SHP77 (cell line): ENCODE measurements around the gene ATP8B4.
"Not testable (repeated sequence)": the region's sequence is repeated elsewhere in the genome, so short reads cannot be mapped to it uniquely, and the experiment has no call there.

Source experiments
- DNase-seq, 2 experiments: peaks; one replicate each; lab custom pipeline; 2025; lab: John Stamatoyannopoulos, UW

The ATP8B4 gene

DNA sequence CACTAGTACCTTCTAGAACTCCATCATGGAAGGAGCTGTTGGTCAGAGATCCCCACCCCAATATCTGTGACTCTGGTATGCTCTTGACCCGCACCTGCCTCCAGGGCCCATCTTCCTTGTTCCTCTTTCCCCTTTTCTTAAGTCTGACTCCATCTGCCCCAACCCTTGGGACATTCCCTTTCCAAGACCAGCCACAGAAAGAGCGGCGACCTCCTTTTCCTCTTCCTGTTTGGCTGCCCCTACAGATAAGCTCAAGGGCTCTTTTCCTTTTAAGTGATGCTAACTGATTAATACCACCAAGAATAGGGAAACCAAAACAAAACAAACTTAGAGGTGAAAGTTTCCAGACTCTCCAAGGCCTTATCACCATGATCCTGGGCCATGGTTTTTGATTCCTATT lies 21.9 kb upstream of the ATP8B4 start:
- no peak for DNase-seq

DNA sequence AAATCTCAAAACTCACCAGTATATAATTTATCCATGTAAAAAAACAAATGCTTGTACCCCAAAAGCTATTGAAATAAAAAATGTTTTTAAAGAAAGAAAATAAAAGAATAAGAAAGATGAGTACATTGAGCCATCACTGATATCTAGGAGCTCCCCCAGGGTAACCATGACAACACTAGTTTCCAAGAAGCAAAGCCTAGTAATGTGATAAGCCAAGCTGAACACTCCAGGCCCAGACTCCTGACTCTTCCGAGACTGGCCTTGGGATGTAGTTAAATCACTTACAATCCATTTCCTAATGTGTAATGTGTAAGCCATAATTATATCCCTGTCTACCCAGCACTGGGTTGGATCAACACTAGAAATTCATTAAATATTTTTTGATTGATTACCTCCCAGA lies 21.1 kb upstream of the ATP8B4 start:
- DNase-seq = no peak

DNA sequence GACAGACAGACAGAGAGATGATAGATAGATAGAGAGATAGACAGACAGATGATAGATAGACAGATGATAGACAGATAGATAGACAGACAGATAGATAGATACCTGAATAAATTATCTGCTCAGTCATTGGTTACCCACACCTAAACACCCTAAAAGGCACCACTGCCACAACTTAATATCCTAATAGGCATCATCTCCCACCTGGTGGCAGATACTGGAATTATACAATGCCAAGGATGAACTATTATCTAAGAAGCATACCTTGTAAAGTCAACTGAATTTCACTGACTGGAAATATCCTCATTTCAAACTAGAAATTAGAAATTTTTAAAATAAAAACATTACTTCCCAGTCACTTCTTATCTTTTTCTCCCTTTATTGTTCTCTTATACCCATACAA lies 19.4 kb upstream of the ATP8B4 start:
- DNase-seq = no peak

DNA sequence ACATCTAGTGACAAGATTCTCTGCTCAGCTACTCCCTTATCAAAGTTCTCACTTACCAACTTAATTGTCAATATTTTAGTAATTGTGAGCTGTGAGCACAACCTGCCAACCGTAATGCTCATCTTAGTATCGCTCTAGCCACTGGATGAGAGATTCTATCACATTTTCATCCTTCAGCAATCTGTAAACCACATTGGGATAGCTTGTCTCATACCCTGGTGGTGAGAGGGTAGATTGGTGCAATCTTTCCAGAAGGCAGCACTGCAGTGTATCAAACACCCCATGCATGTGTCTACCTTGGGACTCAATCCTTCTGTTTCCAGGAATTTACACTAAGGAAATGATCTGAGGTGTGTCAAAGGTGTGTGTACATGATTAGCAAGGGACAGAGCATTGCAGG lies 18.9 kb upstream of the ATP8B4 start:
- no peak for DNase-seq

DNA sequence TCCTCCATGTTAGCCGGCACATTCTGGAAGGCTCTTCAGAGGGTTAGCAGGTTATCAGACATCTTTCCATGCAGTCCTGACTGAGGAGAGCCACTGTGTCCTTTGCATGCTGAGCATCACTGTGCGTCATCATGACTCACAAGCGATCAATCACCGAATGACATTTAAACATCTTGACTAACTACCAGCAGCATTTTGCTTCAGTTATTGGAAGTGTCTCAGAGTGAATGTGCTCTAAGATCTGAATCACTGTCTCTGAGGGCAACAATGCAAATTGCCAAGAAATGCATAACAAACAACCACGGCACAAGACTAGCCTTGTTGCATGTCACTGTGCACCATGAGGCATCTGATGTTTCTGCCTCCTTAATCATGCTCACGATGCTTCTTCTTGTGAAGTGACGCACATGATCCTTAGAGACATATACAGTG lies 18.3 kb upstream of the ATP8B4 start:
- peak in 1 of 2 experiments; percentile 38 for DNase-seq

DNA sequence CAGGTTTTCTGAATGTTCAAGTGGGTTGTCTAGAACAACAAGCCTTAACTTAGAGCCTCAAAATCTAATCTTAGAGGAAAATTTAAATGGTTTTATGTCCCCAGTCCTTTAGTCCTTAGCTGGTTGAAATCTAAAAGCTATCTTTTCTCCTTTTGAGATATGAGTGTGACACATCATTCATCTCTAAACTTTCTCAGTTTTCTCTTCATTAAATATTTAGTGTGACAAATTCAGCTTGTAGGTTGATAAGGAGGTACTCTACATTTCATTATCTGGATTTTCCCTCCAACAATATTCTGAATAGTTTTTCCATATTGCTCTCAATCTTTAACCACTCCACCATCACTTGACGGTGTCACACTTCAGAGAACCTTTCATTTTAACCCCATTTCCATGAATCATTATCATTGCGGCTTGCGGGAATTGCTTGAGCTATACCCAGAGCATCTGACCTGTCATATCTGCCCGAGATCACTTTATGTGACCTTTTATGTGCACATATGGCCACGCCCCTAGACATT lies 16.1 kb upstream of the ATP8B4 start:
- DNase-seq = no peak

DNA sequence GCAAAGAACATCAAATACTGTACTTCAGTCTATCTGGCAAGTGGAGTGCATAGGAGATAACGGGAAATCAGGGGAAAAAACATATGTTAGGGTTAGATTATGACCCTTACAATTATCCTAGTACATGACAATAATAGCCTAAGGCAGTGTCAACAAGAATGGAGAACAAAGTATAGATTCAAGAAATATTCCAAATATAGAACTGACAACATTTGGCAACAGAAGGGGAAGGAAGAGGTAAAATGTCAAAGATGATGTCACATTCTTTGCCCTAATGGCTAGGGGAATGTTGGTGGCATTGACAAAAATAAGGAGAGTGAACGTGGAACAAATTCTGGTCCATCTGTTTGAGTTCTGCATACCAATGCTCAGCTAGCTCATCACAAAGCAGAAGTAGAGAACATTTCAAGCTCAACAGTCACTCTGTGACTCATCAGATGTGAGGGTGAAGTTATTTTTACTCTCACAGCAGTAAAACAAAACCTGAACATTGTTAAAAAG lies 15.5 kb upstream of the ATP8B4 start:
- no peak for DNase-seq

DNA sequence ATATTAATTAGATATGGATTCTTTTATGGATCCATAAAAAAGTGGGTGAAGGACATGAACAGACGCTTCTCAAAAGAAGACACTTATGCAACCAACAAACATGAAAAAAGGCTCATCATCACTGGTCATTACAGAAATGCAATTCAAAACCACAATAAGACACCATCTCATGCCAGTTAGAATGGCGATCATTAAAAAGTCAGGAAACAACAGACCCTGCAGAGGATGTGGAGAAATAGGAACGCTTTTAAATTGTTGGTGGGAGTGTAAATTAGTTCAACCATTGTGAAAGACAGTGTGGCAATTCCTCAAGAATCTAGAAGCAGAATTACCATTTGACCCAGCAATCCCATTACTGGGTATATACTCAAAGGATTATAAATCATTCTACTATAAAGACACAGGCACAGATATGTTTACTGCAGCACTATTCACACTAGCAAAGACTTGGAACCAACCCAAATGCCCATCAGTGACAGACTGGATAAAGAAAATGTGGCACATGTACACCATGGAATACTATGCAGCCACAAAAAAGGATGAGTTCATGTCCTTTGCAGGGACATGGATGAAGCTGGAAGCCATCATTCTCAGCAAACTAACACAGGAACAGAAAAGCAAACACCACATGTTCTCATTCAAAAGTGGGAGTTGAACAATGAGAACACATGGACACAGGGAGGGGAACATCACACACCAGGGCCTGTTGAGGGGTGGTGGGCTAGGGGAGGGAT lies 13.4 kb upstream of the ATP8B4 start:
- DNase-seq = not testable (repeated sequence)

DNA sequence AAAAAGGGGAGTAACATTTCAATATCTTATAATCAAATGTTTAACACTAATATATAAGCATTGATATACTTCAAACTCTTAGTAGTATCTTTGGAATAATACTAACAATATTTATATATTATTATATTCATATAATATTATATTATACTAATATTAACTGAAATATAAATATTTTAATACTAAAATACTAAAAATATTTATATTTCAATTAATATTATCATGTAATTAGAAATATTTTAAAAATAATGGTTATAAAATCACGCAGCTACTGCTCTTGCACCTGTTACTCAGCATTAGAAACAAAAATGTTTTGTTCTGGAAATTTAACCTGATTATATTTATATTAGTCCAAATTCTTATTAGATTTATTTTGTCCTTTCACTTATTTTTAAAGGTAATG lies 12.6 kb upstream of the ATP8B4 start:
- no peak for DNase-seq

DNA sequence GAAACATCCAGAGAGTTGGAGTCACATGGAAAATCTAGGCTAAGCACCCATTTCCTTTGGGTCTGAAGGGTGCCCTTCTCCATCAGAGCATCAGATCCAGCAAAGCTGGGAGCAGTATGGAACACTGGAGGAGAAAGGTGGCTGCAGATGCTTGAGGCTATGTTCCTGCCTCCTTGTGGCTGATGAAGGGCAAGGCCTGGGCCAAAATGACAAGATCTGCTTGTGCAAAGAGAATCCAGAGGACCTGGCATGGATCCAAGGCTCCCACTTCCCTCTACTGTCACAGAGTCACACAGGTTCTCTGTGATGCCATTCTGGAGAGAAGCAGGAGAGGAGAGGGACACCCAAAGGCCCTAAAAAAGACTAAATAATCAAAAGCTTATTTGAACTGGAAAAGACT lies 9.2 kb upstream of the ATP8B4 start:
- DNase-seq = no peak

DNA sequence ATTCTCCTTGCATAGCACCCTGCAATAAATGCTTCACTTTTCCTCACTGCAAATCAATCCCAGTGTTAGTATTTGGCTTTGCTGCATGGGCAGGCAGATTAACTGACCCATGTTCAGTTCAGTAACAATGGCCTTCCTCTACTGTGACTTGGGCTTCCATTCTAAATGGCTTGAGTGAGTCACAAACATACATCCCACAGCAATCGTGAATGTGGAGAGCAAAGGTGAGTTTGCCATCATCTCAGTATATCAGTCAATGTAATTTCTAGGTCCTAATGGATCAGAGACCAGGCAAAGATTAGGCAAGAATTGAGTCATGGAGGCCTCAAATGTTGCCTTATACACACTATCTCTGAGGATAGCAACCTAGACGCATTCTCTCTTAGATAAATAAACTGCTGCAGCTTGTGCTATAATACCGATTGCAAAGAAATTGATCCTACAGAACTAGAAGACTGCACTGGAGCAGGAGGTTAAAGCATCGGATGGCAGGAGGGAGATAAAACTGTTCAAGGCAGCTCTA lies 8.3 kb upstream of the ATP8B4 start:
- no peak for DNase-seq

DNA sequence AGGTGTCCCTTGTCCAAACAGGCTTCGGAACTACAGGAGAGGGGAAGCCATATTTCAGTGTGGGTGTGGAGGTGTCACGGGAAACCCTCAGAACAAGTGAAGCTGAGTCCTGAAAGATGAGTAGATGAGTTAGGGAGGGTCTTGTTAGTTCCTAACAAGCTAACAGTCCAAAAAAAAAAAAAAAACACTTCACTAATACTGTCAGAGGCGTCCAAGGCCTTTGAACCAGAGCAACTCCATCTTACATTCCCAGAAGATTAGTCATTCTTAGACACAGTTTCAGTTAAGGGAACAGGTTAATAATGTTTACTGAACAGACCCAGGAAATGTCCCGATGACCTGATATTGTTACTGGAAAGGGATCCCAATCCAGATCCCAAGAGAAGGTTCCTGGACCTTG lies 7.0 kb upstream of the ATP8B4 start:
- no peak for DNase-seq

DNA sequence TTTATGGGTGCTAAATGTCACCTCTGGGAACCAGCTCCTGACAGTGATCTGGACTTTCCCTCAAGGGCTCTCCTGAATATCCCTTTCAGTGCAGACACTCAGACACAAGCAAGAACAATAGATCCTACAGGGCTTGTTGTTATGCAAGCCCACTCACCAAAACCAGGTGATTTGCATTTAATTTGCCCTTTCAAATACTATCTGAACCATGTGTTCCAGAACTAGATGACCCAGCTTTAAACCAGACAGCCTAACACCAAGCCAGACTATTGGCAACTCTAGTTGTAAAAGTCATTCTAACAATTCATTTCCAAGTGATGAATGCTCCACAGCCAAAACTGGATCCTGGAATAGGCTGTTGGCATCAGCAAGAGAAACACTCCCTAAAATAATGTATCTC lies 5.6 kb upstream of the ATP8B4 start:
- no peak for DNase-seq

DNA sequence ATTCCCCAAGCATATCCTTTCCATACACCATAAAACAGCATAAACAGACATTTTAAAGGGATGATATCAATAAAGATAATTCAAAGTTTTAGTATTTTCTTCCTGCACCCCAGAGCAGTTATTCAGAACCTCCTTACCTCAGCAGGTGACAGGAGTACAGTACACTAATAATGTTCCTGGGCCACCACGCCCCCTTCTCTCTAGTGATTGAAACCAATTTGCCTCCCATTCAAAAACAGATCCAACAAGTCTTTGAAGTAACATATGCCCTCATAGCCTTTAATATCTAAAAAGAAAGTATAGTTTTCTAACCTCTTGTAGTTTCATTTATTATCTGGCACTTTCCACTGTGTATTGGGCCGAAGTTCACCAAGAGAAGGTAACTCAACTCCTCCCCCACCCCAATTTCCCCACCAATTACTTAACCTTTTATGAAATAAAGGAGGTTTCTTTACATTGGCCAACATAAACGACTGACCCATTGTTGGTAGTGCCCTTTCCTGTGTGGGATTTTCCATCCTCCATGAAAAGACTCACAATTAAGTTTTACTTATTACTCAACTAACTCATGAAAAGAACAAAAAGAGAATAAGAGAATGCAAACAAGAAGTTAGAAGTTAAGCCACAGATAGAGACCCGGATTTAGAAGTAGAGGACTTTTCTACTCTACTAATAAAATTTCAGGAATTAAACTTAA lies 5.0 kb upstream of the ATP8B4 start:
- DNase-seq = no peak

DNA sequence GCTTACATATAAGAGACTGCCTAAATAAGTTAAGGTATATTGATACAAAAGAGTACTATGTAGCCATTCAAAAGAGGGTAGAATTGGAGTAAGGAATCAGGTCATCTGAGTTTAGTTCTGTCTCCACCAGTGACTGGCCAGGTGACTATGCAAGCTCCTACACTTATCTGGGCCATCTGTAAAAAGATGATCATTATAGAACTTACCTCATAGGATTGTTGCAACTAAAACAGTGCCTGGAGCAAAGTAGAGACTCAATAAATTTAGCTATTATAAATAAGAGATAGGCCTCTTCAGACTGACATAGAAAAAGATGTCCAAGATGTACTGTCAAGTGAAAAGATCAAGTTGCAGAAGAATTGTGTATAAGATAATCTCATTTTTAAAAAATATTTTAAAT lies 1.7 kb upstream of the ATP8B4 start:
- DNase-seq = no peak

DNA sequence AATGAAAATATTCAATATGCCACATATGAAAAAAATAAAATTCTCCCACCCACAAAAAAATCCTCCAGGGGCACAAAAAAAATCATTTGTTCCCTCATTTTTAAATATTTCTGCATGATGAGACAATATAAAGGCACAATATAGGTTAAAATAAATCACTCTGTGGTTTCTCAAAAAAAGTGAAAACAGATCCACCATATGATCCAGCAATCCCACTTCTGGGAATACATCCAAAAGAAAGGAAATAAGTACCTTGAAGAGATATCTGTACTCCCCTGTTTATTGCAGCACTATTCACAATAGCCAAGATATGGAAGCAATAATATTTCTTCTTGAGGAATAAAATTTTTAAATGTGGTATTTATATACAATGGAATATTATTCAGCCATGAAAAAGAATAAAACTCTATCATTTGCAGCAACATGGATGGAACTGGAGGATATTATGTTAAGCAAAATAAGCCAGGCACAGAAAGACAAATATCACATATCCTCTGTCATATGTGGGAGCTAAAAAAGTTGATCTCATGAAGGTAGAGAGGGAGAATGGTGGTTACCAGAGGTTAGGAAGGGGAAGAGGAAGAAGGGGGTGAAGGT lies 1.5 kb downstream of the ATP8B4 start:
- no peak for DNase-seq

DNA sequence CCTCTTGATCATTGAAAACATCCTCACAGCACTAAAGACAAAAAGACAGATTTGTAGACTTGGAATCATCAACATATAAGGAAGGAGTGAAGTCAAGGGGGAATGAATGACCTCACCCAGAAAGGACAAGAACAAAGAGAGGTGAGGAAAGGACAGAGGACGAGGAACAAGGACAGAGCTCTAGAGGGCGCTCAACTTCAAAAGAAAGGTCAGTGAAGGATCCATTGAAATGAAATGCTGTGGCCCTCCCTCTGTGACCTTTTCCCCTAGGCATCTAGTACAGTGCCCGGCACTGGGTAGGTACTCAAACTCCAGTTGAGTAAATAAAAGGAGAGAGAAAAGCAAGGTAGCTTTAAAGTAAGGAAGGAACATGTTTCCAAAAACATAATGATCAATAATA lies 2.6 kb downstream of the ATP8B4 start:
- DNase-seq = peak; percentile 8 to 24

DNA sequence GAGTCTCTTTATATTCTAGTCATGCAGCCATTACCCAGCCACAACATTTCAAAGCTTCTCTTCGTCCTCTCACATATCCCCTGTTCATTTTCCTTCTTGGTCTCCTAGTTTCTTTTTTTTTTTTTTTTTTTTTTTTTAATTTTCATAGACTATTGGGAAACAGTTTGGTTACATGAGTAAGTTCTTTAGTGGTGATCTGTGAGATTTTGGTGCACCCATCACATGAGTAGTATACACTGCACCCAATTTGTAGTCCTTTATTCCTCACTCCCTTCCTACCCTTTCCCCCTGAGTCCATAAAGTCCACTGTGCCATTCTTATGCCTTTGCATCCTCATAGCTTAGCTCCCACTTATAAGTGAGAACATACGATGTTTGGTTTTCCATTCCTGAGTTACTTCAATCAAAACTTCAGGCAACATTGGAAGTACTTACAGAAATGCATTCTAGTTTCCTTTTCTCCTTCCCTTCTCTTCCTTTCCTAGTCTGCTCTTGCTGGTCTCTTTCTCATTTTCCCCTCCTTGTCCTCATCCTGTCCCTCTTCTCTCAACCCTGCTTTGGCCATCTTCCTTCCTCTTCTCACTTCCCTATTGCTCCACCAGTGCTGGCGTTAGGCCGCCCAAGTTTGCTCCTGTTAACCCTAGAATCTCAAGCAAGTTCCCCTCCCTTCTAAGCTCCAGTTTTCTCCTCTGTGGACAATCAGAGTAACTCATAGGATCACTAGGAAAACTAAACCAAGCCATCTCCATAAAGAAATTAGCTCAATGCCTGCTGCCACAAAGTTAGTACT lies 4.8 kb downstream of the ATP8B4 start:
- no peak for DNase-seq

DNA sequence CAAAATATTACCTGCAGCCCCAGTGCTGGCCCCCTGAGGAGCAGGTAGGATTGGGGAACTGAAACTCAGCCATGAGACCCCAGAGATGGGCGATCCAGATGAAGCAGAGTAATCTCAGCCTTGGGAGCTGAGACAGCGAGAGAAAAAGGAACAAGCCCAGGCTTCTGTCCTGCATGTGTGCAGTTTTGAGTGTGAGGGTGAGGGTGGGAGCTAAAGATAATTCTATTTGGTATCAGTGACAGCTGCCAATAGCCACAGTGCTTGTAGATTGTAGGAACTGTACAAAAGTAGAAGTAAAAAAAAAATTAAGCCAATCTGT lies 5.9 kb downstream of the ATP8B4 start:
- DNase-seq = no peak

DNA sequence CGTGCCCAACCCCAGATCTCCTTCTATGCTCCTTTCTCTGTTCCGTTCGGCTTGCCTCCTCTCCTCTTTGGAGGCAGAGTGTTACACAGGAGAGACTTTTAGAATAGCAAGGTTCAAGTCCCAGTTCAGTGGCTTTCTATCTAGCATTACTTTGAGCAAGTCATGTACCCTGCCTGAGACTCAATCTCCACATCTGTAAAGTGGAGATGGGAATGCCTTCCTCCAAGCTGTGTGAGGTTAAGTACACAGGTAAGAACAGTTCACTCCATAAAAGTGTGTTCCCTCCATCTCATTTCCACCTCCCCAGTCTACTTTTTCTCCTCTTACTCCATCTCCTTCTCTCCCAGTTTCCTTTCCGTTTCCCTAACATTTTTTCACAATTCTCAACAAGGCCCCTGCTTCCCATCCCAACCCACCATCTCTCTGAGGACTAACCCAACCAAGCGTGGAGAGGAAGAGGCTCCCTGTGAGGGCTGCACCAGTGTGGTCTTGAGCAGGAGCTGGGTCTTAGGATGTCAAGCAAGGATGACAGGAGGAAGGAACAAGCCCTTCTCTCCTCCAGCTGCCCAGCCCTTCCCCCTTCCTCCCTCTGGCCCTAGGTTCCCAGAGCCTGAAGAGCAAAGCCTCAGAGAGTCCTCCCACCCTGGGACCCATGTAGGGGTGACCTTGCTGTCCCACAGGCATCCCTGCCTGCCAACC lies 6.4 kb downstream of the ATP8B4 start:
- DNase-seq = no peak

DNA sequence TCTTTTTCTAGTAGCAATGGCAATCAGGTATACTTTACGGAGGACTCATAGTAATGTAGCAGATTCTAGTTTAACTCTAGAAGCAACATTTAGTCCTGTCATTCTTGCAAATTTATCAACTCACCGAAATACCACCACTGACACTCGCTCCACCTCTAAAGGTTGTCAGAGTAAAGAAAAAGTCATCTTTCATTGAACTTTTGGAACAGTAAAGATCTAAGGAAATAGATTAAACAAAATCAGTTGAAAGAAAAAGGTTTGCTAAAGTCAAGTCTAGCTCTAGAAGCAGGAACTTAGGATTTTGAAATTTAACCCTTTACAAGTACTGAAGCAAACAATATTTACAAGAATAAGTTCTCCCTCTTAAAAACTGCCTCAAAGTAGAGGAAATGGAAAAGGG lies 8.7 kb downstream of the ATP8B4 start:
- DNase-seq = no peak
